IPS-20b (cell line): ENCODE results near the gene PARG.

Experiments used
- H3K27ac ChIP-seq: one replicate; pipeline ENCODE4 v1.5.1; 2013; ENCODE audit warnings: low read length
- H3K27me3 ChIP-seq: 2 replicates; pipeline ENCODE4 v1.6.1; 2013; ENCODE audit warnings: mild to moderate bottlenecking, low read length, inconsistent platforms; ENCODE audit not compliant: insufficient read depth
- H3K36me3 ChIP-seq: 2 replicates; pipeline ENCODE4 v1.6.1; 2013; ENCODE audit warnings: low read depth, mild to moderate bottlenecking, inconsistent platforms, low read length, moderate library complexity; ENCODE audit not compliant: insufficient read depth
- H3K4me1 ChIP-seq: 2 replicates; pipeline ENCODE4 v1.6.1; 2013; ENCODE audit warnings: mild to moderate bottlenecking, control low read depth, inconsistent platforms, low read length, moderate library complexity; ENCODE audit not compliant: insufficient read depth
- H3K4me3 ChIP-seq: 2 replicates; pipeline ENCODE4 v1.5.1; 2013; ENCODE audit warnings: mild to moderate bottlenecking, low read length, inconsistent platforms
- H3K9ac ChIP-seq: 2 replicates; pipeline ENCODE4 v1.6.1; 2013; ENCODE audit warnings: low read depth, mild to moderate bottlenecking, inconsistent platforms, low read length, moderate library complexity
- H3K9me3 ChIP-seq: 2 replicates; pipeline ENCODE4 v1.6.1; 2013; ENCODE audit warnings: mild to moderate bottlenecking, low read depth, low read length, inconsistent platforms; ENCODE audit not compliant: insufficient read depth

PARG gene

GRCh38 chr10:49837685-49838084, 104.1 kb downstream of the PARG start:
- no peaks in the 10 kb centered on the region for H3K27me3 ChIP-seq
- no peak overlapping the region for H3K9ac ChIP-seq
- H3K27ac ChIP-seq, result no peak overlapping the region
- no peaks in the 10 kb centered on the region for H3K9me3 ChIP-seq
- peaks cover 52% of the 10 kb centered on the region for H3K36me3 ChIP-seq
- peaks cover 16% of the 10 kb centered on the region for H3K4me1 ChIP-seq
- no peak overlapping the region for H3K4me3 ChIP-seq

DNA sequence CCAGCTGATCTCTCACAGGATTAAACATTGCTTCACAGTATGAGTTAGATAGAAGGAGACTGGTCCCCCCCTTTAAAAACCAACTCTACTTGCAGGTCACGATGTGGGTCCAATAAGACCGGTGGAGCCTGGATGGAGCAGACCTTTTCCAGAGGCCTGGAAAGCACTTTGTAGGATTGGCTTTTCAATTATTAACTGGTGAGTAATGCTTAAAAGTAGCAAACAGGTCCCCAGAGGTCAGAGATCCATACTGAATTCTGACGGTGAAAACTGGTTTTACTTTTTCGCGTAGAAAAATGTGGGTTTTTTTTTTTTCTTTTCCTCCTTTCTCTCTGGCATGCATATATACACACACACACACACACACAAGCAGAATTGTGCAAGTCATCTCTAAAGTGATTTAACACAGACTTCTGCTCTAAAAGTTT, 104.8 kb downstream of the PARG start:
- Histone ChIP-seq H3K27ac (no peak overlapping the region), H3K4me3 (no peak overlapping the region), H3K4me1 (peaks cover 22% of the 10 kb centered on the region), H3K9me3 (no peaks in the 10 kb centered on the region), H3K9ac (no peak overlapping the region), H3K27me3 (no peaks in the 10 kb centered on the region), H3K36me3 (peaks cover 55% of the 10 kb centered on the region)

- no peak overlapping the region for H3K27ac ChIP-seq
- peaks cover 38% of the 10 kb centered on the region for H3K4me1 ChIP-seq
- H3K4me3 ChIP-seq, result no peak overlapping the region
- H3K9me3 ChIP-seq, result no peaks in the 10 kb centered on the region
- H3K36me3 ChIP-seq, result peaks cover 44% of the 10 kb centered on the region
- no peaks in the 10 kb centered on the region for H3K27me3 ChIP-seq
- no peak overlapping the region for H3K9ac ChIP-seq
Observed at GRCh38 chr10:49834976-49835375, 106.9 kb downstream of the PARG start.

- peaks cover 45% of the 10 kb centered on the region for H3K4me1 ChIP-seq
- no peaks in the 10 kb centered on the region for H3K27me3 ChIP-seq
- no peak overlapping the region for H3K4me3 ChIP-seq
- peaks cover 38% of the 10 kb centered on the region for H3K36me3 ChIP-seq
- H3K27ac ChIP-seq, result no peak overlapping the region
- no peaks in the 10 kb centered on the region for H3K9me3 ChIP-seq
- no peak overlapping the region for H3K9ac ChIP-seq
Observed at GRCh38 chr10:49834201-49834600, 107.6 kb downstream of the PARG start.

DNA sequence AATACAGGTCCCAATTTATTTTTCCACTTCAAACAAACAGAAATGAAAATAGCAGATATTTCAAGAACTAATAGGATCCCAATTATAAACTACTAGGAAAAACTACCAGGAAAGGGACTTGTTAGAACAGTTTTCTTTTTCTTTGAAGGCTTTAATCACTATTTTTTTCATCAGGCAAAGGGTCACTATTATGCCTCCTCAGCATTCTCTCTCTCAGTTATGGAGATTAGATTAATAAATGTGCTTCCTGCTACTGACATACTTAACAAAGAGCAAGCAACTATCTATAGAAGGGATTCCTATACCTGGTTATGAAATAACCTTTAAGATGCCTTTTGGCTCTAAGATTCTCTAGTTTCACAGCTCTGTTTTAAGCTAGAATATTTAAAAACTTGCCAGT, 108.7 kb downstream of the PARG start:
- H3K9me3 ChIP-seq, result no peaks in the 10 kb centered on the region
- peaks cover 49% of the 10 kb centered on the region for H3K4me1 ChIP-seq
- H3K9ac ChIP-seq, result peak overlapping the region; percentile 63; the same call in 1 of the 2 replicates
- H3K4me3 ChIP-seq, result no peak overlapping the region
- H3K36me3 ChIP-seq, result peaks cover 29% of the 10 kb centered on the region; the same call in 1 of the 2 replicates
- peak overlapping the region; percentile 30 for H3K27ac ChIP-seq
- no peaks in the 10 kb centered on the region for H3K27me3 ChIP-seq

- H3K9me3 ChIP-seq, result no peaks in the 10 kb centered on the region
- H3K4me3 ChIP-seq, result peak overlapping the region; percentile 30; the same call in 1 of the 2 replicates
- peaks cover 57% of the 10 kb centered on the region for H3K4me1 ChIP-seq
- no peaks in the 10 kb centered on the region for H3K27me3 ChIP-seq
- peak overlapping the region; percentile 91 for H3K27ac ChIP-seq
- peaks cover 23% of the 10 kb centered on the region; the same call in 1 of the 2 replicates for H3K36me3 ChIP-seq
- peak overlapping the region; percentile 63; the same call in 1 of the 2 replicates for H3K9ac ChIP-seq
Observed at GRCh38 chr10:49831352-49832035, 110.3 kb downstream of the PARG start.

DNA sequence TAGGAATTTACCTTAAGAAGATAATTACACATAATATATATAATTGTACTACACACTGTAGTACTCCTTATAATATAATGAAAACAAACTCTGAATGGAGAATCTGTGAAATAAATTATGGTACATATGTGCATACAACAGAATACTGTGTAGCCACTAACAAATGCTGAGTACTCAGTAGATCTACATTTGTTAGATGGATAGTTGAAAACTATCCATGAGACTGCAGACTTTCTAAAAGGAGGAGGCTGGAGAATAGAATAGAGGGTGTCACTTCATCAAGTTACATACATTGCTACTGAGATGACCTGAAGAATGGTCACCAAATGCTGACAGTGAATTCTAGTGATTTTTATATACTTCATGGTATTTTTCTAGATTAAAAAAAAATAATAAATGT, 111.0 kb downstream of the PARG start:
- Histone ChIP-seq H3K27ac (peak overlapping the region; percentile 46), H3K9me3 (no peaks in the 10 kb centered on the region), H3K27me3 (no peaks in the 10 kb centered on the region), H3K9ac (peak overlapping the region; percentile 49; the same call in 1 of the 2 replicates), H3K4me3 (peak overlapping the region; percentile 30), H3K36me3 (peaks cover 28% of the 10 kb centered on the region), H3K4me1 (peaks cover 57% of the 10 kb centered on the region)

GRCh38 chr10:49830016-49830415, 111.8 kb downstream of the PARG start:
- H3K27ac ChIP-seq, result peak overlapping the region; percentile 91
- H3K27me3 ChIP-seq, result no peaks in the 10 kb centered on the region
- peaks cover 30% of the 10 kb centered on the region for H3K36me3 ChIP-seq
- H3K4me1 ChIP-seq, result peaks cover 56% of the 10 kb centered on the region
- no peak overlapping the region for H3K4me3 ChIP-seq
- H3K9ac ChIP-seq, result peak overlapping the region; percentile 49; the same call in 1 of the 2 replicates
- no peaks in the 10 kb centered on the region for H3K9me3 ChIP-seq

- Histone ChIP-seq H3K27me3 (no peaks in the 10 kb centered on the region), H3K9me3 (no peaks in the 10 kb centered on the region), H3K9ac (peak overlapping the region; percentile 42; the same call in 1 of the 2 replicates), H3K27ac (no peak overlapping the region), H3K36me3 (peaks cover 29% of the 10 kb centered on the region), H3K4me3 (no peak overlapping the region), H3K4me1 (peaks cover 37% of the 10 kb centered on the region)
Observed at GRCh38 chr10:49827297-49827696, 114.5 kb downstream of the PARG start.

- Histone ChIP-seq H3K4me1 (no peaks in the 10 kb centered on the region), H3K9me3 (no peaks in the 10 kb centered on the region), H3K27ac (no peak overlapping the region), H3K9ac (no peak overlapping the region), H3K36me3 (peaks cover 59% of the 10 kb centered on the region), H3K4me3 (no peak overlapping the region), H3K27me3 (no peaks in the 10 kb centered on the region)
Observed at GRCh38 chr10:49819234-49819958, 122.4 kb downstream of the PARG start.

GRCh38 chr10:49817845-49818244, 124.0 kb downstream of the PARG start:
- Histone ChIP-seq H3K36me3 (peaks cover 59% of the 10 kb centered on the region), H3K27ac (no peak overlapping the region), H3K9ac (no peak overlapping the region), H3K4me3 (no peak overlapping the region), H3K4me1 (no peaks in the 10 kb centered on the region), H3K27me3 (no peaks in the 10 kb centered on the region), H3K9me3 (no peaks in the 10 kb centered on the region)

DNA sequence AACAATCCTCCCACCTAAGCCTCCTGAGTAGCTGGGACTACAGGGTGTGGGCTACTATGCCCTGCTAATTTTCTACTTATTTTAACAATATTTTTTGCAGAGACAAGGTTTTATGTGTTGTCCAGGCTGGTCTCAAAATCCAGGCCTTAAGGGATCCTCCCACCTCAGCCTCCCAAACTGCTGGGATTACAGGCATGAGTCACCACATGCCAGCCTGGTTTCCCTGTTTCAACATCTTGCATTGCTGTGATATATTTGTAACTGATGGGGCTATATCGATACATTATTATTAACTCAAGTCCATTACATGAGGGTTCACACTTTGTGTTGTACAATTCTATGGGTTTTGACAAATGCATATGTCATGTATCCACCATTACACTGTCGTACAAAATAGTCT, 137.8 kb downstream of the PARG start:
- no peaks in the 10 kb centered on the region for H3K4me1 ChIP-seq
- no peaks in the 10 kb centered on the region for H3K36me3 ChIP-seq
- no peak overlapping the region for H3K4me3 ChIP-seq
- H3K9ac ChIP-seq, result no peak overlapping the region
- no peaks in the 10 kb centered on the region; the same call in 1 of the 2 replicates for H3K9me3 ChIP-seq
- H3K27ac ChIP-seq, result no peak overlapping the region
- H3K27me3 ChIP-seq, result no peaks in the 10 kb centered on the region
